PC-3 (cell line): ENCODE data around the gene ADGRE1. TPM values are rescaled to one million over a fixed set of nuclear protein-coding genes. Genes with fewer than 3 reads are reported as not detected.

Experiments used
- ATAC-seq: fragments of 200-7000 bp; cut with Tn5 transposase; 2 replicates; pipeline ENCODE4 v1.9.1; 2020; ENCODE audit warnings: mild to moderate bottlenecking, moderate library complexity
- BruUV-seq: library from RNA; stranded (reverse); fragments of 400-500 nt; replicated peaks from 2 replicates; lab custom pipeline; 2021; lab: Mats Ljungman, UMichigan
- CTCF ChIA-PET: fragments of 300-600 bp; sonication (Branson Sonifier 250); formaldehyde crosslinking; loops from one replicate; lab custom pipeline; 2022; ENCODE audit warnings: antibody characterized with exemption; lab: Charles Lee
- POLR2A ChIA-PET: fragments of 300-600 bp; sonication (Branson Sonifier 250); formaldehyde crosslinking; loops from one replicate; lab custom pipeline; 2022; ENCODE audit warnings: antibody characterized with exemption; ENCODE audit not compliant: unreplicated experiment; lab: Charles Lee
- DNase-seq: peaks from one replicate; pipeline ENCODE4 v3.0.0-alpha.2; 2015
- H2AFZ ChIP-seq: fragments of 300-600 bp; sonication (generic); 2 replicates; pipeline ENCODE4 v1.6.0; 2016; ENCODE audit warnings: antibody characterized with exemption, low read length
- H3F3A ChIP-seq: fragments of 300-600 bp; sonication (generic); one replicate; pipeline ENCODE4 v1.6.0; 2017; ENCODE audit warnings: antibody characterized with exemption, low read length, control low read depth, mild to moderate bottlenecking; ENCODE audit not compliant: unreplicated experiment
- H3K27ac ChIP-seq: fragments of 300-600 bp; sonication (generic); 2 replicates; pipeline ENCODE4 v1.5.1; 2016; ENCODE audit warnings: mild to moderate bottlenecking, low read length
- H3K27me3 ChIP-seq: fragments of 300-600 bp; sonication (generic); 2 replicates; pipeline ENCODE4 v1.6.1; 2016; ENCODE audit warnings: low read length, mixed read lengths
- H3K36me3 ChIP-seq: fragments of 300-600 bp; sonication (generic); 2 replicates; pipeline ENCODE4 v1.6.1; 2016; ENCODE audit warnings: low read depth, mixed run types, low read length, mixed read lengths
- H3K4me1 ChIP-seq: fragments of 300-600 bp; sonication (generic); 2 replicates; pipeline ENCODE4 v1.5.1; 2016; ENCODE audit warnings: low read length; ENCODE audit not compliant: insufficient read depth
- H3K4me2 ChIP-seq: fragments of 300-600 bp; sonication (generic); 2 replicates; pipeline ENCODE4 v1.6.0; 2016; ENCODE audit warnings: low read length
- H3K4me3 ChIP-seq: fragments of 300-600 bp; sonication (generic); 2 replicates; pipeline ENCODE4 v1.5.1; 2016; ENCODE audit warnings: mild to moderate bottlenecking, low read length, mixed read lengths
- H3K79me2 ChIP-seq: fragments of 300-600 bp; sonication (generic); 2 replicates; pipeline ENCODE4 v1.6.1; 2017; ENCODE audit warnings: low read length, mixed read lengths
- H3K9ac ChIP-seq: fragments of 300-600 bp; sonication (generic); 2 replicates; pipeline ENCODE4 v1.6.0; 2016; ENCODE audit warnings: mild to moderate bottlenecking, low read length
- H3K9me2 ChIP-seq: fragments of 300-600 bp; sonication (generic); replicated peaks from 2 replicates; pipeline ENCODE4 v1.6.1; 2016; ENCODE audit warnings: mixed run types, low read length, mixed read lengths
- H3K9me3 ChIP-seq: fragments of 300-600 bp; sonication (generic); 2 replicates; pipeline ENCODE4 v1.6.1; 2016; ENCODE audit warnings: low read length, mixed read lengths
- H4K20me1 ChIP-seq: fragments of 300-600 bp; sonication (generic); 2 replicates; pipeline ENCODE4 v1.6.1; 2016; ENCODE audit warnings: low read length, mixed read lengths
- CTCF ChIP-seq: fragments of 300-600 bp; sonication (generic); conservative IDR thresholded peaks from 2 replicates; pipeline ENCODE4 v1.5.1; 2017; ENCODE audit warnings: antibody characterized with exemption, low read depth, mild to moderate bottlenecking, low read length
- EZH2 ChIP-seq: fragments of 300-600 bp; sonication (generic); IDR thresholded peaks from one replicate; pipeline ENCODE4 v1.6.1; 2017; ENCODE audit warnings: antibody characterized with exemption, mild to moderate bottlenecking, low read length; ENCODE audit not compliant: unreplicated experiment
- EZH2phosphoT487 ChIP-seq: fragments of 300-600 bp; sonication (generic); IDR thresholded peaks from 2 replicates; pipeline ENCODE4 v1.6.1; 2018; ENCODE audit warnings: mild to moderate bottlenecking, antibody characterized with exemption, low read length, borderline replicate concordance
- intact Hi-C: fragments of 100-400 bp; cut with micrococcal nuclease; formaldehyde crosslinking; loops from 2 replicates; pipeline ENCODE4 v1.9.0; 2023
- total RNA-seq: library from RNA; depleted of rRNA; stranded (reverse); fragments of >200 nt; gene quantifications from 2 replicates; pipeline ENCODE4 v1.2.3, GENCODE V29; 2014

The ADGRE1 gene
- total RNA-seq, 1 experiment from 2014 or later = not detected

GRCh38 chr19:6877766-6878165 is 9.6 kb upstream of the ADGRE1 start:
- intact Hi-C loops = no loop called here
- Histone ChIP-seq H2AFZ (no peak overlapping the region), H3K4me2 (no peak overlapping the region), H3K27me3 (peaks cover 63% of the 10 kb centered on the region), H3K79me2 (no peaks in the 10 kb centered on the region), H3K4me1 (no peaks in the 10 kb centered on the region), H4K20me1 (no peaks in the 10 kb centered on the region), H3F3A (no peaks in the 10 kb centered on the region), H3K9me3 (no peaks in the 10 kb centered on the region), H3K36me3 (no peaks in the 10 kb centered on the region), H3K9me2 (no peaks in the 10 kb centered on the region), H3K4me3 (no peak overlapping the region), H3K9ac (no peak overlapping the region), H3K27ac (no peak overlapping the region)
- DNase-seq (no peak), ATAC-seq (no peak)
- TF ChIP-seq EZH2phosphoT487 (no peak), CTCF (no peak), EZH2 (no peak)
- CTCF ChIA-PET = no interaction called here
- POLR2A ChIA-PET = no interaction called here
- no TSS peak for BruUV-seq

- H4K20me1 ChIP-seq = no peaks in the 10 kb centered on the region
- H3K27me3 ChIP-seq = peaks cover 41% of the 10 kb centered on the region
- H3K9me2 ChIP-seq = no peaks in the 10 kb centered on the region
- no peaks in the 10 kb centered on the region for H3K79me2 ChIP-seq
- intact Hi-C loops = no loop called here
- ATAC-seq (no peak), DNase-seq (no peak)
- no peak overlapping the region for H2AFZ ChIP-seq
- no peak for TF ChIP-seq CTCF
- no peak for TF ChIP-seq EZH2
- TF ChIP-seq EZH2phosphoT487 = no peak
- POLR2A ChIA-PET = no interaction called here
- H3K4me1 ChIP-seq = no peaks in the 10 kb centered on the region
- no peaks in the 10 kb centered on the region for H3F3A ChIP-seq
- no peaks in the 10 kb centered on the region for H3K36me3 ChIP-seq
- H3K4me2 ChIP-seq = no peak overlapping the region
- H3K9ac ChIP-seq = no peak overlapping the region
- no TSS peak for BruUV-seq
- no peak overlapping the region for H3K27ac ChIP-seq
- no peak overlapping the region for H3K4me3 ChIP-seq
- CTCF ChIA-PET = no interaction called here
- H3K9me3 ChIP-seq = no peaks in the 10 kb centered on the region
Measured at GRCh38 chr19:6886277-6886897, 992 bp upstream of the ADGRE1 start.

GRCh38 chr19:6888967-6889366 is 1.6 kb downstream of the ADGRE1 start:
- CTCF ChIA-PET = no interaction called here

More at GRCh38 chr19:6888967-6889366, 1.6 kb downstream of the ADGRE1 start:
- Histone ChIP-seq H3K9ac (no peak overlapping the region), H3K4me2 (no peak overlapping the region), H3K27ac (no peak overlapping the region), H3K4me3 (no peak overlapping the region), H3K9me2 (no peaks in the 10 kb centered on the region), H3K4me1 (no peaks in the 10 kb centered on the region), H3K9me3 (no peaks in the 10 kb centered on the region), H4K20me1 (no peaks in the 10 kb centered on the region), H3K36me3 (no peaks in the 10 kb centered on the region), H3K79me2 (no peaks in the 10 kb centered on the region), H3K27me3 (peaks cover 54% of the 10 kb centered on the region), H3F3A (no peaks in the 10 kb centered on the region), H2AFZ (no peak overlapping the region)
- ATAC-seq = no peak
- no peak for DNase-seq
- no TSS peak for BruUV-seq
- TF ChIP-seq EZH2 (no peak), EZH2phosphoT487 (no peak), CTCF (no peak)
- POLR2A ChIA-PET = no interaction called here
- intact Hi-C loops = no loop called here
